ENCODE measurements around the gene QKI. TPM values are rescaled to one million over a fixed set of nuclear protein-coding genes. Genes with fewer than 3 reads are reported as not detected.

QKI gene
- total and polyA plus RNA-seq, 8 donors: 8.0 to 261 (median 32.2) TPM

GRCh38 chr6:163369141-163369540, 45.4 kb upstream of the QKI start:
- Histone ChIP-seq H3K27me3 (peaks cover 0 to 3% (median 0%) of the 10 kb centered on the region in 3 donors), H3K9me3 (no peaks in the 10 kb centered on the region), H3K4me3 (no peak overlapping the region), H3K4me1 (no peaks in the 10 kb centered on the region), H3K36me3 (no peaks in the 10 kb centered on the region), H3K27ac (no peak overlapping the region)
- 82 to 95% (median 88%) methylated on average over 1 of the region's 1 CpG for WGBS, 5 donors
- TF ChIP-seq, protein P1, sequence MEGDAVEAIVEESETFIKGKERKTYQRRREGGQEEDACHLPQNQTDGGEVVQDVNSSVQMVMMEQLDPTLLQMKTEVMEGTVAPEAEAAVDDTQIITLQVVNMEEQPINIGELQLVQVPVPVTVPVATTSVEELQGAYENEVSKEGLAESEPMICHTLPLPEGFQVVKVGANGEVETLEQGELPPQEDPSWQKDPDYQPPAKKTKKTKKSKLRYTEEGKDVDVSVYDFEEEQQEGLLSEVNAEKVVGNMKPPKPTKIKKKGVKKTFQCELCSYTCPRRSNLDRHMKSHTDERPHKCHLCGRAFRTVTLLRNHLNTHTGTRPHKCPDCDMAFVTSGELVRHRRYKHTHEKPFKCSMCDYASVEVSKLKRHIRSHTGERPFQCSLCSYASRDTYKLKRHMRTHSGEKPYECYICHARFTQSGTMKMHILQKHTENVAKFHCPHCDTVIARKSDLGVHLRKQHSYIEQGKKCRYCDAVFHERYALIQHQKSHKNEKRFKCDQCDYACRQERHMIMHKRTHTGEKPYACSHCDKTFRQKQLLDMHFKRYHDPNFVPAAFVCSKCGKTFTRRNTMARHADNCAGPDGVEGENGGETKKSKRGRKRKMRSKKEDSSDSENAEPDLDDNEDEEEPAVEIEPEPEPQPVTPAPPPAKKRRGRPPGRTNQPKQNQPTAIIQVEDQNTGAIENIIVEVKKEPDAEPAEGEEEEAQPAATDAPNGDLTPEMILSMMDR (IDR thresholded peaks at IDR 0.05): no peak
- TF ChIP-seq POLR2A (IDR thresholded peaks at IDR 0.05) (no peak), EP300 (IDR thresholded peaks at IDR 0.05) (no peak), POLR2AphosphoS5 (IDR thresholded peaks at IDR 0.05) (no peak)
- intact Hi-C loops (cut with DNase I; ENCODE audit: low total_unique reads): no loop called here
- DNase-seq: no peak

- no peak for TF ChIP-seq POLR2A (IDR thresholded peaks at IDR 0.05)
- DNase-seq: no peak
- Histone ChIP-seq H3K27ac (no peak overlapping the region), H3K36me3 (no peaks in the 10 kb centered on the region), H3K27me3 (peaks cover 0 to 3% (median 0%) of the 10 kb centered on the region in 3 donors), H3K4me1 (no peaks in the 10 kb centered on the region), H3K4me3 (no peak overlapping the region), H3K9me3 (no peaks in the 10 kb centered on the region)
- 78 to 88% (median 84%) methylated on average over 15 of the region's 15 CpGs for WGBS, 5 donors
- intact Hi-C loops (cut with DNase I; ENCODE audit: low total_unique reads): no loop called here
Measured at GRCh38 chr6:163369628-163370365, 44.7 kb upstream of the QKI start.

DNA sequence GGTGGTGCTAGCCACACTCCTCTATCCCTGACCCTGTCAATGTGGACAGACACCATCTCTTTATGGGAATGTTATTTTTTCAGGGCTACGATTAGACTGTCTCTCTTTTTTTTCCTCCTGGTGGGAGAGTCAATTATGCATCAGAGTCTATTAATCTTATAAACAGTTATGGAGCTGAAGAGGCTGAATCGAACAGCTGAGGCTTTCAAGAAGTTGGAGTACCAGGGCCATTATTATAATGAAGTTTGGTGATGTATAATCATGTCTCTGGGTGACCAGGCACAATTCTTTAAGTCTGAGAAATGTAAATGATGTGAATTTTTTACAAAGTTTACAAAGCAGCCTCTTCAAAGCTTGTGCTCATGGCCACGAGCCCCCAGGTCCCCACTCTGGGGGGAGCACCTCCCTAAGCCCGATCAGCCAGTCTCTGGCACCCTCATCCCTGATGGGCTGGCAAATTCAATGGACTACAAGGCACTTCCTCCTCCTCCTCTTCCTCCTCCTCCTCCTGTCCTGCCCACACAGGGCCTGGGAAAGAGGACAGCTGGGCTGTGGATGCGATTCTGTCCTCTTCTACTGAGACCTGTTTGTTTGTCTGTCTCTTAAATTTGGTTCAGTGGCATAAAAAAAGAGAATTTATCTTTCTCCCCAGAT, 43.9 kb upstream of the QKI start:
- Histone ChIP-seq H3K36me3 (no peaks in the 10 kb centered on the region), H3K4me1 (no peaks in the 10 kb centered on the region), H3K27me3 (peaks cover 0 to 7% (median 0%) of the 10 kb centered on the region in 3 donors), H3K27ac (no peak overlapping the region), H3K4me3 (no peak overlapping the region), H3K9me3 (no peaks in the 10 kb centered on the region)
- TF ChIP-seq POLR2AphosphoS5 (IDR thresholded peaks at IDR 0.05): no peak
- no peak for TF ChIP-seq EP300 (IDR thresholded peaks at IDR 0.05)
- TF ChIP-seq, protein P1 (IDR thresholded peaks at IDR 0.05): no peak
- no peak for TF ChIP-seq POLR2A (IDR thresholded peaks at IDR 0.05)
- 47 to 65% (median 57%) methylated on average over 5 of the region's 5 CpGs for WGBS, 5 donors
- no peak for DNase-seq
- intact Hi-C loops (cut with DNase I; ENCODE audit: low total_unique reads): no loop called here

GRCh38 chr6:163371129-163371528, 43.4 kb upstream of the QKI start:
- no peak for DNase-seq
- H3K27me3 ChIP-seq: peaks cover 0 to 7% (median 0%) of the 10 kb centered on the region in 3 donors
- no peaks in the 10 kb centered on the region for H3K4me1 ChIP-seq
- WGBS, 5 donors: 51 to 62% (median 60%) methylated on average over 2 of the region's 2 CpGs
- H3K27ac ChIP-seq: no peak overlapping the region
- intact Hi-C loops (cut with DNase I; ENCODE audit: low total_unique reads): no loop called here
- H3K4me3 ChIP-seq: no peak overlapping the region
- H3K9me3 ChIP-seq: no peaks in the 10 kb centered on the region
- H3K36me3 ChIP-seq: no peaks in the 10 kb centered on the region
- TF ChIP-seq POLR2AphosphoS5 (IDR thresholded peaks at IDR 0.05) (no peak), POLR2A (IDR thresholded peaks at IDR 0.05) (no peak), EP300 (IDR thresholded peaks at IDR 0.05) (no peak)
- TF ChIP-seq, protein P1 (IDR thresholded peaks at IDR 0.05): no peak

DNA sequence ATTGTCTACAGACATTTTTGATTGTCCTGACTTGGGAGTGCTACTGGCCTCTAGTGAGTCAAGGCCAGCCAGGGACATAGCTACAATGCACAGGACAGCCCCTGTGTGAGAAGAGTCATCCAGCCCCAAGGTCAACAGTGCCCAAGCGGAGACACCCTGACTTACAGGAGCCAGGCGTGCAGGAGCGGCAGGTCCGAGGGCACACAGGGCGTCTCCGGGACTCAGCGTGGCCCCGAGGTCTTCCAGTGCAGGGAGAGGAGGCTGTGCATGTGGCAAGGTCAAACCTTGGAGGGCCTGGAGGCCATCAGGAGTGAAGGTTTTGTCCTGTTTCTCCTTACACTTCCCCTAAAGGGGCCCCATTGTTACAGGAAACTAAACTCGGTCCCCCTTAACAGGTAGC, 41.3 kb upstream of the QKI start:
- DNase-seq: no peak
- Histone ChIP-seq H3K27ac (no peak overlapping the region), H3K4me3 (no peak overlapping the region), H3K4me1 (no peaks in the 10 kb centered on the region), H3K27me3 (peaks cover 0 to 7% (median 0%) of the 10 kb centered on the region in 3 donors), H3K36me3 (no peaks in the 10 kb centered on the region), H3K9me3 (no peaks in the 10 kb centered on the region)
- TF ChIP-seq EP300 (IDR thresholded peaks at IDR 0.05): no peak
- TF ChIP-seq POLR2AphosphoS5 (IDR thresholded peaks at IDR 0.05): no peak
- no peak for TF ChIP-seq POLR2A (IDR thresholded peaks at IDR 0.05)
- TF ChIP-seq, protein P1 (IDR thresholded peaks at IDR 0.05): no peak
- intact Hi-C loops (cut with DNase I; ENCODE audit: low total_unique reads): no loop called here
- 67 to 95% (median 88%) methylated on average over 9 of the region's 9 CpGs for WGBS, 5 donors
